Osteoblast (primary cell): ENCODE measurements around the gene PITX3. TPM values are rescaled to one million over a fixed set of nuclear protein-coding genes. Genes with fewer than 3 reads are reported as not detected.

Experiments
- DNase-seq: peaks from one replicate; pipeline ENCODE4 v3.0.0; 2011; ENCODE audit warnings: low spot score, mixed read lengths; ENCODE audit not compliant: insufficient read length; ENCODE audit errors: missing footprints
- H2AFZ ChIP-seq: 2 replicates; pipeline ENCODE4 v1.6.0; 2011; ENCODE audit warnings: mild to moderate bottlenecking, low read length
- H3K27ac ChIP-seq: 2 replicates; pipeline ENCODE4 v1.5.1; 2011; ENCODE audit warnings: mild to moderate bottlenecking, low read depth, low read length, moderate library complexity
- H3K27me3 ChIP-seq: 2 replicates; pipeline ENCODE4 v1.6.0; 2012; ENCODE audit warnings: mild to moderate bottlenecking, control low read depth, inconsistent platforms, low read length, moderate library complexity; ENCODE audit not compliant: insufficient read depth
- H3K36me3 ChIP-seq: 2 replicates; pipeline ENCODE4 v1.5.1; 2011; ENCODE audit warnings: mild to moderate bottlenecking, low read length, control low read depth, moderate library complexity; ENCODE audit not compliant: insufficient read depth
- H3K4me1 ChIP-seq: 2 replicates; pipeline ENCODE4 v1.5.1; 2011; ENCODE audit warnings: mild to moderate bottlenecking, low read length, control low read depth, moderate library complexity; ENCODE audit not compliant: insufficient read depth
- H3K4me2 ChIP-seq: 2 replicates; pipeline ENCODE4 v1.6.0; 2011; ENCODE audit warnings: mild to moderate bottlenecking, low read length; ENCODE audit not compliant: insufficient read depth
- H3K4me3 ChIP-seq: fragments of 200-600 bp; sonication (generic); 3 replicates; pipeline ENCODE4 v1.5.1; 2012; ENCODE audit warnings: mild to moderate bottlenecking, low read length, inconsistent platforms; ENCODE audit not compliant: insufficient read depth
- H3K79me2 ChIP-seq: 2 replicates; pipeline ENCODE4 v1.6.0; 2012; ENCODE audit warnings: mild to moderate bottlenecking, low read length, control low read depth, inconsistent platforms; ENCODE audit not compliant: insufficient read depth
- H3K9me3 ChIP-seq: 2 replicates; pipeline ENCODE4 v1.5.1; 2011; ENCODE audit warnings: low read depth, low read length, control low read depth
- H4K20me1 ChIP-seq: 2 replicates; pipeline ENCODE4 v1.6.0; 2012; ENCODE audit warnings: mild to moderate bottlenecking, low read length, control low read depth; ENCODE audit not compliant: insufficient read depth
- CTCF ChIP-seq: IDR thresholded peaks from 2 replicates; pipeline ENCODE4 v1.5.1; 2011; ENCODE audit warnings: mild to moderate bottlenecking, low read depth, low read length, moderate library complexity; ENCODE audit errors: extremely low read depth
- total RNA-seq: library from RNA; depleted of rRNA; stranded (reverse); fragments of >200 nt; gene quantifications from 2 replicates; pipeline ENCODE4 v1.2.3, GENCODE V29; 2012

The PITX3 gene
- total RNA-seq, 1 donor, result under 0.01 TPM

DNA sequence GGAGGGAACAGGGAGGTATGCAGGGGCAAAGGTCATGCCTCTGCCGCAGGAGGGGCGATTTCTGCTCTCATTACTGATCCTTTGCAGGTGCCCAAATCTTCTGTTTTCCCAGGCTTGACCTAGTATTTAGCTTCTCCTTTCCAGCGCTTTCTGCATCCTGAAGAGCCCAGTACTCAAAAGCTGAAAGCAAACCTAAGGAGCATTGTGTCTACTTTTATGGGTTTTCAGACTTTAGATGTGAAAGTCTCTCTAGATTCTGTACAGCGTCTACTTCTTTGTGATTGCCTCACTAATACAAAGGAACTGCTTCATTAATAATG, 4.6 kb upstream of the PITX3 start:
- Histone ChIP-seq H3K4me1 (peaks cover 45% of the 10 kb centered on the region), H3K27me3 (no peaks in the 10 kb centered on the region), H3K9me3 (no peaks in the 10 kb centered on the region), H3K36me3 (no peaks in the 10 kb centered on the region), H2AFZ (peak overlapping the region; percentile 96), H4K20me1 (peaks cover 46% of the 10 kb centered on the region), H3K4me2 (peak overlapping the region; percentile 90), H3K4me3 (peak overlapping the region; percentile 97), H3K27ac (peak overlapping the region; percentile 91), H3K79me2 (peaks cover 56% of the 10 kb centered on the region)
- no peak for TF ChIP-seq CTCF
- DNase-seq, result no peak

GRCh38 chr10:102245082-102245931, 4.0 kb upstream of the PITX3 start, which contains the start of gene GBF1:
Gene GBF1, plus strand, starts transcription at chr10:102245532. Its CDS starts 13,407 bp downstream, at chr10:102258939.
- Histone ChIP-seq H3K4me3 (peak within 1 kb of the TSS; percentile 97), H3K36me3 (no peaks in the 10 kb centered on the region), H3K27me3 (peaks cover under 1% of the 10 kb centered on the region), H3K9me3 (no peaks in the 10 kb centered on the region), H2AFZ (peak within 1 kb of the TSS; percentile 97), H4K20me1 (peaks cover 45% of the 10 kb centered on the region), H3K4me2 (peak within 1 kb of the TSS; percentile 90), H3K79me2 (peaks cover 50% of the 10 kb centered on the region), H3K4me1 (peaks cover 47% of the 10 kb centered on the region), H3K27ac (peak within 1 kb of the TSS; percentile 91)
- TF ChIP-seq CTCF, result no peak
- peak; percentile 99 for DNase-seq

- Histone ChIP-seq H4K20me1 (peaks cover 26% of the 10 kb centered on the region), H3K4me2 (peak overlapping the region; percentile 20), H3K9me3 (no peaks in the 10 kb centered on the region), H3K4me1 (peaks cover 47% of the 10 kb centered on the region), H3K27me3 (peaks cover 7% of the 10 kb centered on the region), H2AFZ (no peak overlapping the region), H3K36me3 (no peaks in the 10 kb centered on the region), H3K4me3 (no peak overlapping the region), H3K79me2 (peaks cover 30% of the 10 kb centered on the region), H3K27ac (no peak overlapping the region)
- peak; percentile 81 for DNase-seq
- no peak for TF ChIP-seq CTCF
These were observed 2.0 kb upstream of the PITX3 start for GRCh38 chr10:102243309-102243708.

- H4K20me1 ChIP-seq, result peaks cover 14% of the 10 kb centered on the region
- peaks cover 18% of the 10 kb centered on the region for H3K79me2 ChIP-seq
- peak overlapping the region; percentile 31 for H3K27ac ChIP-seq
- peak overlapping the region; percentile 82 for H3K4me3 ChIP-seq
- H3K36me3 ChIP-seq, result no peaks in the 10 kb centered on the region
- peaks cover 7% of the 10 kb centered on the region for H3K27me3 ChIP-seq
- no peak for TF ChIP-seq CTCF
- peaks cover 38% of the 10 kb centered on the region for H3K4me1 ChIP-seq
- no peaks in the 10 kb centered on the region for H3K9me3 ChIP-seq
- peak overlapping the region; percentile 95 for H3K4me2 ChIP-seq
- DNase-seq, result no peak
- H2AFZ ChIP-seq, result peak overlapping the region; percentile 92
These were observed 790 bp upstream of the PITX3 start for GRCh38 chr10:102242118-102242485.
